GM15510 (cell line): ENCODE measurements around the gene KIAA1217.

Source experiments
- POLR2A ChIP-seq: IDR thresholded peaks from 3 replicates; pipeline ENCODE4 v1.6.1; 2011; ENCODE audit warnings: borderline replicate concordance; ENCODE audit not compliant: insufficient read length; ENCODE audit errors: extremely low read depth

The KIAA1217 gene, protein sequence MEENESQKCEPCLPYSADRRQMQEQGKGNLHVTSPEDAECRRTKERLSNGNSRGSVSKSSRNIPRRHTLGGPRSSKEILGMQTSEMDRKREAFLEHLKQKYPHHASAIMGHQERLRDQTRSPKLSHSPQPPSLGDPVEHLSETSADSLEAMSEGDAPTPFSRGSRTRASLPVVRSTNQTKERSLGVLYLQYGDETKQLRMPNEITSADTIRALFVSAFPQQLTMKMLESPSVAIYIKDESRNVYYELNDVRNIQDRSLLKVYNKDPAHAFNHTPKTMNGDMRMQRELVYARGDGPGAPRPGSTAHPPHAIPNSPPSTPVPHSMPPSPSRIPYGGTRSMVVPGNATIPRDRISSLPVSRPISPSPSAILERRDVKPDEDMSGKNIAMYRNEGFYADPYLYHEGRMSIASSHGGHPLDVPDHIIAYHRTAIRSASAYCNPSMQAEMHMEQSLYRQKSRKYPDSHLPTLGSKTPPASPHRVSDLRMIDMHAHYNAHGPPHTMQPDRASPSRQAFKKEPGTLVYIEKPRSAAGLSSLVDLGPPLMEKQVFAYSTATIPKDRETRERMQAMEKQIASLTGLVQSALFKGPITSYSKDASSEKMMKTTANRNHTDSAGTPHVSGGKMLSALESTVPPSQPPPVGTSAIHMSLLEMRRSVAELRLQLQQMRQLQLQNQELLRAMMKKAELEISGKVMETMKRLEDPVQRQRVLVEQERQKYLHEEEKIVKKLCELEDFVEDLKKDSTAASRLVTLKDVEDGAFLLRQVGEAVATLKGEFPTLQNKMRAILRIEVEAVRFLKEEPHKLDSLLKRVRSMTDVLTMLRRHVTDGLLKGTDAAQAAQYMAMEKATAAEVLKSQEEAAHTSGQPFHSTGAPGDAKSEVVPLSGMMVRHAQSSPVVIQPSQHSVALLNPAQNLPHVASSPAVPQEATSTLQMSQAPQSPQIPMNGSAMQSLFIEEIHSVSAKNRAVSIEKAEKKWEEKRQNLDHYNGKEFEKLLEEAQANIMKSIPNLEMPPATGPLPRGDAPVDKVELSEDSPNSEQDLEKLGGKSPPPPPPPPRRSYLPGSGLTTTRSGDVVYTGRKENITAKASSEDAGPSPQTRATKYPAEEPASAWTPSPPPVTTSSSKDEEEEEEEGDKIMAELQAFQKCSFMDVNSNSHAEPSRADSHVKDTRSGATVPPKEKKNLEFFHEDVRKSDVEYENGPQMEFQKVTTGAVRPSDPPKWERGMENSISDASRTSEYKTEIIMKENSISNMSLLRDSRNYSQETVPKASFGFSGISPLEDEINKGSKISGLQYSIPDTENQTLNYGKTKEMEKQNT (N-terminal part only)

GRCh38 chr10:24208661-24209431 lies at the start of gene KIAA1217:
Gene KIAA1217, plus strand, starts transcription at chr10:24209138. Its CDS starts 56 bp downstream, at chr10:24209194.
- no peak for TF ChIP-seq POLR2A

- no peak for TF ChIP-seq POLR2A
These were observed 46.5 kb upstream of the KIAA1217 start for GRCh38 chr10:24162206-24162985.

- TF ChIP-seq POLR2A = no peak
These were observed 45.5 kb upstream of the KIAA1217 start for GRCh38 chr10:24163485-24163884.

GRCh38 chr10:24168258-24169170 lies 40.4 kb upstream of the KIAA1217 start:
- TF ChIP-seq POLR2A = no peak

- no peak for TF ChIP-seq POLR2A
These were observed 38.7 kb upstream of the KIAA1217 start for GRCh38 chr10:24170199-24170598.

GRCh38 chr10:24172909-24173308 lies 36.0 kb upstream of the KIAA1217 start:
- TF ChIP-seq POLR2A = no peak

GRCh38 chr10:24174014-24174413 lies 34.9 kb upstream of the KIAA1217 start:
- no peak for TF ChIP-seq POLR2A

GRCh38 chr10:24176658-24177057 lies 32.3 kb upstream of the KIAA1217 start:
- no peak for TF ChIP-seq POLR2A

DNA sequence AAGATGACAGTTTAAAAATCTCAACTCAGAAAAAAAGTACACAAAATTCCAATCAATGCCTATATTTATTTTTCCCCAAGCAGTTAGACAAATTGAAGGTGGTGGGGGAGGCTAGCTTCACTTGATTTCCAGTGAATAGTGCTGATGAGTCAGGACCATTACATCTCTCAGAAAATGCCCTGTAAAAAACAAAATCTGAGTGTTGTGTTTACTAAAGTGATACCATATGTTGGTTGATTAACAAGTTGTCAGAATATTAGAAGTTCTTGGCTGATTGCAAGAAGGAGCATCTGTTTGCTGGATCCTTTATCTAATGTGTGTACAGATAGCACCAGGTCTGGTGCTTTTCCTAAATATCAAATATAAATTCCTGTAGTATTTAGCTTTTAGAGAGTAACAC lies 31.3 kb upstream of the KIAA1217 start:
- TF ChIP-seq POLR2A = no peak

DNA sequence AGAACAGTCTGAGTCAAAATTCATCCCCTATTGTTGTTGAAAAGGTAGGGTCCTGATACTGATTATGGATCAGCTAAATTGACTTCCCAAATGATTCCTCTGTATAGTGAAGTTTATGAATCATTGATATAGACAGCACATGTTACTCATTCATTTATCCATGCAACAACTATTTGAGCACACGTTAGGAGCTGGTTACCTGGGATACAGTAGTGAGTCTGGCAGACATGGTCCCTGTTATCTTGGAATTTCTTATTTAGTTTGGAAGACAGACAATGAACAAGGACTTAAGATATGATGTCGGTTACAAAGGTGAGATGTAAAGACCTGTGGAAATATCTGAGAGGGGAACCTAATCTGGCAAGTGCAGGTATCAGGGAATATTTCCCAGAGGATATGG lies 28.0 kb upstream of the KIAA1217 start:
- TF ChIP-seq POLR2A = no peak

- TF ChIP-seq POLR2A = no peak
These were observed 24.5 kb upstream of the KIAA1217 start for GRCh38 chr10:24184455-24184854.

DNA sequence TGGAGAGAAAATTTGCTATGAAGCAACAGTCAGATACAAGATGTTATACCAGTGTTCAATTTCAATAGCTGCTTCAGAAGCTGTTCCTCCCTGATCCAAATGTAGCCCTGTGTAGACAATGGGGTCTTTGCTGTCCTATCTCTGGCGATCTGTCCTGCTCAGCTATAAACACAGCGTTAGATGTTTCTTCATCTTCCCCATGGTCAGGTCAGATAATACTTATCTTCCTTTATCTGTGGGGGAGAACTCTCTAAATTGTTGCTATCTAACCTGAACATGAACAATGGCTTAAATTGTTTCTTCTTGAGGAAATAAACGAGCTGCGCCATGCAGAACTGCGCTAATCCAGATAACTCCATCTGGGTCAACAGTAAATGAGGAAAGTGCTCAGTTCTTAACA lies 15.6 kb upstream of the KIAA1217 start:
- TF ChIP-seq POLR2A = no peak
